SK-N-MC (cell line): ENCODE measurements around the gene CSNK1D.

ENCODE experiments used
- DNase-seq: peaks from one replicate; pipeline ENCODE4 v3.0.0-alpha.2; 2011; ENCODE audit warnings: low read depth, low spot score
- H3K27ac ChIP-seq: fragments of 200-600 bp; sonication (generic); 2 replicates; pipeline ENCODE4 v1.5.1; 2016; ENCODE audit warnings: mixed run types
- H3K36me3 ChIP-seq: fragments of 200-600 bp; sonication (generic); 2 replicates; pipeline ENCODE4 v1.6.1; 2017; ENCODE audit warnings: antibody characterized with exemption, low read length, mixed read lengths; ENCODE audit not compliant: insufficient read depth
- H3K4me3 ChIP-seq: fragments of 200-600 bp; sonication (generic); 2 replicates; pipeline ENCODE4 v1.5.1; 2016
- H3K9ac ChIP-seq: fragments of 200-600 bp; sonication (generic); 2 replicates; pipeline ENCODE4 v1.8.0; 2017; ENCODE audit warnings: mixed run types, mixed read lengths; ENCODE audit not compliant: insufficient read length
- H3K9me3 ChIP-seq: fragments of 200-600 bp; sonication (generic); 2 replicates; pipeline ENCODE4 v1.6.1; 2017; ENCODE audit warnings: low read depth, mild to moderate bottlenecking, antibody characterized with exemption, low read length, moderate library complexity, mixed read lengths
- EZH2 ChIP-seq: fragments of 200-600 bp; sonication (generic); IDR thresholded peaks from one replicate; pipeline ENCODE4 v1.6.1; 2017; ENCODE audit warnings: antibody characterized with exemption
- FOXP2 ChIP-seq: optimal IDR thresholded peaks from 2 replicates; pipeline ENCODE3; 2011; ENCODE audit warnings: mild to moderate bottlenecking, moderate library complexity; ENCODE audit not compliant: insufficient read depth; ENCODE audit errors: extremely low read length, control extremely low read depth
- POLR2AphosphoS5 ChIP-seq: IDR thresholded peaks from 2 replicates; pipeline ENCODE4 v1.6.1; 2012; ENCODE audit warnings: mild to moderate bottlenecking, low read depth, low read length, borderline replicate concordance

The CSNK1D gene

GRCh38 chr17:82226809-82227628 is 46.5 kb downstream of the CSNK1D start:
- TF ChIP-seq EZH2 (no peak), POLR2AphosphoS5 (no peak), FOXP2 (no peak)
- Histone ChIP-seq H3K9me3 (no peaks in the 10 kb centered on the region), H3K27ac (no peak overlapping the region), H3K4me3 (no peak overlapping the region), H3K9ac (no peak overlapping the region), H3K36me3 (no peaks in the 10 kb centered on the region)
- DNase-seq, result no peak

GRCh38 chr17:82226146-82226808 is 47.2 kb downstream of the CSNK1D start:
- no peak overlapping the region for H3K9ac ChIP-seq
- DNase-seq, result no peak
- no peaks in the 10 kb centered on the region for H3K36me3 ChIP-seq
- no peak overlapping the region for H3K27ac ChIP-seq
- TF ChIP-seq EZH2 (no peak), FOXP2 (no peak), POLR2AphosphoS5 (no peak)
- no peak overlapping the region for H3K4me3 ChIP-seq
- no peaks in the 10 kb centered on the region for H3K9me3 ChIP-seq

GRCh38 chr17:82225368-82226029 is 48.0 kb downstream of the CSNK1D start:
- Histone ChIP-seq H3K9me3 (no peaks in the 10 kb centered on the region), H3K27ac (no peak overlapping the region), H3K4me3 (no peak overlapping the region), H3K9ac (no peak overlapping the region), H3K36me3 (no peaks in the 10 kb centered on the region)
- TF ChIP-seq FOXP2 (no peak), EZH2 (no peak), POLR2AphosphoS5 (no peak)
- DNase-seq, result no peak

- DNase-seq, result no peak
- no peak overlapping the region for H3K27ac ChIP-seq
- no peak overlapping the region for H3K4me3 ChIP-seq
- TF ChIP-seq FOXP2 (no peak), POLR2AphosphoS5 (no peak), EZH2 (no peak)
- no peaks in the 10 kb centered on the region for H3K9me3 ChIP-seq
- no peak overlapping the region for H3K9ac ChIP-seq
- no peaks in the 10 kb centered on the region for H3K36me3 ChIP-seq
These were observed 48.8 kb downstream of the CSNK1D start for GRCh38 chr17:82224666-82225065.

- H3K4me3 ChIP-seq, result no peak overlapping the region
- no peaks in the 10 kb centered on the region for H3K9me3 ChIP-seq
- TF ChIP-seq POLR2AphosphoS5 (no peak), EZH2 (no peak), FOXP2 (no peak)
- no peaks in the 10 kb centered on the region for H3K36me3 ChIP-seq
- DNase-seq, result no peak
- H3K9ac ChIP-seq, result no peak overlapping the region
- H3K27ac ChIP-seq, result no peak overlapping the region
These were observed 50.0 kb downstream of the CSNK1D start for GRCh38 chr17:82223517-82223916.

- Histone ChIP-seq H3K9me3 (no peaks in the 10 kb centered on the region), H3K9ac (no peak overlapping the region), H3K27ac (no peak overlapping the region), H3K4me3 (no peak overlapping the region), H3K36me3 (no peaks in the 10 kb centered on the region)
- no peak for DNase-seq
- TF ChIP-seq EZH2, result no peak
- no peak for TF ChIP-seq POLR2AphosphoS5
- no peak for TF ChIP-seq FOXP2
These were observed 50.7 kb downstream of the CSNK1D start for GRCh38 chr17:82222816-82223215.

DNA sequence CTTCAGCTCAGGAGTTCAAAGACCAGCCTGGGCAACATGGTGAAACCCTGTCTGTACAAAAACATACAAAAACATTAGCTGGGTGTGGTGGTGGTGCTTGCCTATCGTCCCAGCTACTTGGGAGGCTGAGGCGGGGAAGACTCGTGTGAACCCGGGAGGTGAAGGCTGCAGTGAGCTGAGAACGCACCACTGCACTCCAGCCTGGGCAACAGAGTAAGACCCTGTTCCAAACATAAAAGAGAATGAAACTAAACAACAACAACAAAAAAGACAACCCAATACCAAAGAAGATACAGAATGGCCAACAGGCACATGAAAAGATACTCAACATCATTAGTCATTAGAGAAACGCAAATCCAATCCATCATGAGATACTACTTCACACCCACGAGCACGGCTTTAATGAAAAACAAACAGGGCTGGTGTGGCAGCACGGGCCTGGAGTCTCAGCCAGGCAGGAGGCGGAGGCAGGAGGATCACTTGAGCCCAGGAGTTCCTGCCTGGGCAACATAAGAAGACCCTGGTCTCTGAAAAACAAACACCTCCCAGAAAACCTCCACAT is 52.1 kb downstream of the CSNK1D start:
- Histone ChIP-seq H3K9me3 (no peaks in the 10 kb centered on the region), H3K4me3 (no peak overlapping the region), H3K9ac (no peak overlapping the region), H3K36me3 (no peaks in the 10 kb centered on the region), H3K27ac (no peak overlapping the region)
- TF ChIP-seq POLR2AphosphoS5 (no peak), FOXP2 (no peak), EZH2 (no peak)
- no peak for DNase-seq

GRCh38 chr17:82219753-82220709 is 53.5 kb downstream of the CSNK1D start:
- H3K9me3 ChIP-seq, result no peaks in the 10 kb centered on the region
- DNase-seq, result no peak
- H3K4me3 ChIP-seq, result no peak overlapping the region
- H3K9ac ChIP-seq, result no peak overlapping the region
- H3K27ac ChIP-seq, result no peak overlapping the region
- no peaks in the 10 kb centered on the region for H3K36me3 ChIP-seq
- TF ChIP-seq FOXP2 (no peak), POLR2AphosphoS5 (no peak), EZH2 (no peak)
